Measurements from ENCODE around the gene C9orf78.

The C9orf78 gene

DNA sequence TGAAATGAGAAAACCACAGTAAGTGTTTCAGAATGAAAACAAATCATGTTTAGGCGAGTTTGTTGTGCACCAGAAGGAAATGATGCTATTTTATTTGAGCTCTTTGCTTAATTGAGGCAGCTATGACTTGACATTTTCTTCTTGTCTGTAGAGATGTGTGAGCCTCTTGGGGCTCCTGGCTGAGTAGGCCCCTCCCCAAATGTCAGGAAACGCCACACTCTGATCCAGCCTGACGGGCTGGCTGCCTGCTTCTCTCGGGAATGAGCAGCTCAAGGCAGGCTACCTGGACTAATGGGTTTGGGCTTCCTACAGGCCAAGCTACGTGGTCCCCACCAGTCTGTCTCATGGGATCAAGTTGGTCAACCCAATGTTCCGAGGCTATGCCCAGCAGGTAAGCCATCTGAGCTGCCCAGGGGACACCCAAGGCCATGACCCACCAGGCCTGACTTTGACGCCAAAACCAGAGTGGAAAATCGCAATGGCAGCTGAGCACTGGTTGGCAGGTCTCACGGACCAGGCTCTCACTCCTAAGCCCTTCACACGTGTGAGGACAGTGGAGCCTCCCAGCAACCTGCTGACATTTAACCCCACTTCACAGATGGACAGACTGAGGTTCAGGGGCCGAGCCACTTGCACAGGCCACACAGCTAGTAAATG is 30.0 kb upstream of the C9orf78 start:
- Mint-ChIP-seq H3K4me3 (no peak overlapping the region), H3K4me1 (no peaks in the 10 kb centered on the region), H3K27me3 (ENCODE audit: low read depth) (peaks cover 5% of the 10 kb centered on the region), H3K36me3 (ENCODE audit: low read depth) (peaks cover 34% of the 10 kb centered on the region), H3K27ac (no peak overlapping the region), H3K9me3 (no peaks in the 10 kb centered on the region)
- TF ChIP-seq, protein P1, sequence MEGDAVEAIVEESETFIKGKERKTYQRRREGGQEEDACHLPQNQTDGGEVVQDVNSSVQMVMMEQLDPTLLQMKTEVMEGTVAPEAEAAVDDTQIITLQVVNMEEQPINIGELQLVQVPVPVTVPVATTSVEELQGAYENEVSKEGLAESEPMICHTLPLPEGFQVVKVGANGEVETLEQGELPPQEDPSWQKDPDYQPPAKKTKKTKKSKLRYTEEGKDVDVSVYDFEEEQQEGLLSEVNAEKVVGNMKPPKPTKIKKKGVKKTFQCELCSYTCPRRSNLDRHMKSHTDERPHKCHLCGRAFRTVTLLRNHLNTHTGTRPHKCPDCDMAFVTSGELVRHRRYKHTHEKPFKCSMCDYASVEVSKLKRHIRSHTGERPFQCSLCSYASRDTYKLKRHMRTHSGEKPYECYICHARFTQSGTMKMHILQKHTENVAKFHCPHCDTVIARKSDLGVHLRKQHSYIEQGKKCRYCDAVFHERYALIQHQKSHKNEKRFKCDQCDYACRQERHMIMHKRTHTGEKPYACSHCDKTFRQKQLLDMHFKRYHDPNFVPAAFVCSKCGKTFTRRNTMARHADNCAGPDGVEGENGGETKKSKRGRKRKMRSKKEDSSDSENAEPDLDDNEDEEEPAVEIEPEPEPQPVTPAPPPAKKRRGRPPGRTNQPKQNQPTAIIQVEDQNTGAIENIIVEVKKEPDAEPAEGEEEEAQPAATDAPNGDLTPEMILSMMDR (IDR thresholded peaks at IDR 0.05; ENCODE audit: unreplicated experiment in 3 of 3): no peak

DNA sequence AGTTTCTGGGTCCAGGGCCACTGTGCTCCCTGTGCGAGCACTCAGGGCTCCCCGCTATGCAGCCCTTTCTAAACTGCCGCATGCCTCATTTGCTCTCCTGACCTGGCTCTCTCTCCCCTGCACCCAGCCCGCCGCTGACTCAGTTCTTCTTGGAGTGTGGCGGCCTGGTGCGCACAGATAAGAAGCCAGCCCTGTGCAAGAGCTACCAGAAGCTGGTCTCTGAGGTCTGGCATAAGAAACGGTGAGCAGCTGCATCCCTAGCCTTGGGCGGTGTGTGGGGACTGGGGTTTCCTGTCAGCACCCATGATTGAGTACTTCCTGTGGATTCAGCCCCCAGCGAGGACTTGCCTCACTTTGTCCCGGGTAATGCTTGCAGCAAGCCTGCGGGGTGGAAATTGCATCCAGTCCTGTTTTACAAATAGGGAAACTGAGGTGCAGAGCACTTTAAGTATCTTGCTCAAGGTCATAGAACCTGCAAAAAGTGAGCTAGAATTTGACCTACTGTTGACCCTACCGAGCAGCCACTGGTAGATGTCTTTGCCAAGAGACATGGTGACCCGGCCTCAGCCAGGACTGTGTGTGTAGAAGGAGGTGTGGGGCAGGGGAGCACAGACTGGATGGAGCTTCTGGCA is 28.1 kb upstream of the C9orf78 start:
- Mint-ChIP-seq H3K27me3 (ENCODE audit: low read depth) (peaks cover 5% of the 10 kb centered on the region), H3K27ac (no peak overlapping the region), H3K4me1 (no peaks in the 10 kb centered on the region), H3K36me3 (ENCODE audit: low read depth) (peaks cover 34% of the 10 kb centered on the region), H3K9me3 (no peaks in the 10 kb centered on the region), H3K4me3 (no peak overlapping the region)
- TF ChIP-seq, protein P1 (IDR thresholded peaks at IDR 0.05; ENCODE audit: unreplicated experiment in 3 of 3): no peak

DNA sequence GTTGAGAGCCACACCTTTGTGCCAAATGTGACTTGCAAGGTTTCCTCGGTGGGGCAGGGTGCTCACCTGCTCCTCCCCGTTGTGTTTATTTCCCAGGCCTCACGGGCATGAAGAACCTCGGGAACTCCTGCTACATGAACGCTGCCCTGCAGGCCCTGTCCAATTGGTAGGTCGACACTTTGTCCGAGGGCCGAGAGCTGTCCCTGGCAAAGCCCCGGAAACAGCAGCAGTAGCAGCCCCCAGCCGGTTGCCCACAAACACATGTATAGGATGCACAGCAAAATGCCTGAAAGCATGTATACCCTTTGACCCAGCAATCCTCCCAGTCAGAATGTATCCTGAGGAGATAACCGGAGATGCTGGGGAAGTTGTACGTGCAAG is 26.4 kb upstream of the C9orf78 start:
- H3K27me3 Mint-ChIP-seq (ENCODE audit: low read depth): peaks cover 5% of the 10 kb centered on the region
- no peak overlapping the region for H3K4me3 Mint-ChIP-seq
- H3K36me3 Mint-ChIP-seq (ENCODE audit: low read depth): peaks cover 38% of the 10 kb centered on the region
- no peak overlapping the region for H3K27ac Mint-ChIP-seq
- no peaks in the 10 kb centered on the region for H3K9me3 Mint-ChIP-seq
- no peaks in the 10 kb centered on the region for H3K4me1 Mint-ChIP-seq
- TF ChIP-seq, protein P1 (IDR thresholded peaks at IDR 0.05; ENCODE audit: unreplicated experiment in 3 of 3): no peak

DNA sequence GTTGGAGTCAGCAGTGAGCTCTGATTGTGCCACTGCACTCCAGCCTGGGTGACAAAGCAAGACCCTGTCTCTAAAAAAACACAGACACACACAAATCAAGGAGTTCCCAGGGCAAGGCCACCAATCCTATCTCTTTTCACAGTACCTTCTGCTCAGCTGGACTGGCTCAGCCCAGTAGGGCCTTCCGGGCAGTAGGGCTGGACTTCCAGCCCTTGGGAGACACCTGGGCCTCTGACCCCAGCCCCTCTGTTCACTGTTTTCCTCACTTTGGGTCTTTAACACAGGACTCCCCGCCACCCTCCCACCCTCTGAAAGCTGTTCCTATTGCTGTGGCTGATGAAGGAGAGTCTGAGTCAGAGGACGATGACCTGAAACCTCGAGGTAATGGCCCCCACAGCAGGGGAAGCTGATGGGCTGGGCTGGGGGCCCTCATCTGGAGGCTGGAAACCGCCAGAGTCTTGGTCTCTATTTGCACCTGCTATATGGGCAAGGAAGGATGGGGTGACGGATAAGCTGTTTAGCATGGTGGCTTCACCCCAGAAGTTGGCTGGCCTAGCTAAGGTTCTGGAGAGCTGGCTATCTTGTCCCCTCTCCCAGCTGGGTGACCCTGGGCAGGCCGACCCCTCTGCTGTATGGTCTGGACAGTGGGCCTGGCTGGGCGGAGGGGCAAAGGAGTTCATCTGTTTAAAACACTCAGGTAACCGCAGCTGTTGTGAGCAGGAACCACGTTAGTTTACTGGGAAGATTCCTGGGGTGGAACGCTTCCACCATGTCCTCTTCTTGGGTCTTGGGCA is 25.8 kb upstream of the C9orf78 start:
- Mint-ChIP-seq H3K36me3 (ENCODE audit: low read depth) (peaks cover 35% of the 10 kb centered on the region), H3K27ac (no peak overlapping the region), H3K27me3 (ENCODE audit: low read depth) (peaks cover 5% of the 10 kb centered on the region), H3K4me3 (no peak overlapping the region), H3K9me3 (no peaks in the 10 kb centered on the region), H3K4me1 (no peaks in the 10 kb centered on the region)
- TF ChIP-seq, protein P1 (IDR thresholded peaks at IDR 0.05; ENCODE audit: unreplicated experiment in 3 of 3): no peak

DNA sequence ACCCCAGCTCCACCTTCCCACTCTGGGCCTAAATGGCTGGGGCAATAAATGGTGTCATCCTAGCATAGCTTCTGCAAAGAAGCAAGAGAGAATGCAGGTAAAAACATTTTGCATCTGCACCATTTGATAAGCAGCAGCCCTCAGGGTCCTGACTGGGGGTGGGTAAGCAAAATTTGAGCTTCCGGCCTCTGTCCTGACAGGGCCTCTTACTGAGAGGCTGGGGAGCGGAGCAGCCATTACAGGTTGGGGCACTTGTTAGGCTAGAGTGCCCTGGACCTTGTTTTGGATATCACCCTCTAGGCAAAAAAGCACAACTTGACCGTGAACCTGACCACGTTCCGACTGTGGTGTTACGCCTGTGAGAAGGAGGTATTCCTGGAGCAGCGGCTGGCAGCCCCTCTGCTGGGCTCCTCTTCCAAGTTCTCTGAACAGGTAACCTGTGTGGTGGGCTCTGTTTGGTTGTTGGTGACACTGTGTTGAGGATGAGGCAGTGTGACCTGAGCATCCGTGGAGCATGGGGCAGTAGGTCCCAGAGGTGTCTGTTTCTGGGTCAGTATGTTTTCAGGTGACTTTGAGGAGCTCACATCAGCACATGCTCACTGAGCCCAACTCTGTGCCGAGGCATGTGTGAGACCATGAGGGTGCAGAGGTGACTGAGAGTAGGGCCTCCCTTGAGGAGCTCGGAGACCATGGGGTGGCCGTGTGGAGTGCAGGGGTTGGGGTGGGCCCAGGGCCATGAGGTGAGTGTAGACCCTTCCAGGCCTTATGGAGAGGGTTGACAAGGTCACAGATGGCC is 23.3 kb upstream of the C9orf78 start:
- Mint-ChIP-seq H3K27ac (no peak overlapping the region), H3K4me1 (no peaks in the 10 kb centered on the region), H3K9me3 (no peaks in the 10 kb centered on the region), H3K27me3 (ENCODE audit: low read depth) (peaks cover under 1% of the 10 kb centered on the region), H3K4me3 (no peak overlapping the region), H3K36me3 (ENCODE audit: low read depth) (peaks cover 41% of the 10 kb centered on the region)
- TF ChIP-seq, protein P1 (IDR thresholded peaks at IDR 0.05; ENCODE audit: unreplicated experiment in 3 of 3): no peak

Measured in nephron (organoid).